Retinal pigment epithelial cell (primary cell): ENCODE data around the gene PLEKHG2.

Experiments used
- DNase-seq: peaks from one replicate; pipeline ENCODE4 v3.0.0-alpha.2; 2010; ENCODE audit warnings: low read depth
- H3K4me3 ChIP-seq: 2 replicates; pipeline ENCODE4 v1.5.1; 2011; ENCODE audit warnings: mild to moderate bottlenecking, low read length, control low read depth, moderate library complexity
- TF ChIP-seq, protein P1 (sequence below): conservative IDR thresholded peaks from 2 replicates; pipeline ENCODE4 v1.5.1; 2011; ENCODE audit warnings: low read depth, low read length, control low read depth, inconsistent platforms

PLEKHG2 gene

DNA sequence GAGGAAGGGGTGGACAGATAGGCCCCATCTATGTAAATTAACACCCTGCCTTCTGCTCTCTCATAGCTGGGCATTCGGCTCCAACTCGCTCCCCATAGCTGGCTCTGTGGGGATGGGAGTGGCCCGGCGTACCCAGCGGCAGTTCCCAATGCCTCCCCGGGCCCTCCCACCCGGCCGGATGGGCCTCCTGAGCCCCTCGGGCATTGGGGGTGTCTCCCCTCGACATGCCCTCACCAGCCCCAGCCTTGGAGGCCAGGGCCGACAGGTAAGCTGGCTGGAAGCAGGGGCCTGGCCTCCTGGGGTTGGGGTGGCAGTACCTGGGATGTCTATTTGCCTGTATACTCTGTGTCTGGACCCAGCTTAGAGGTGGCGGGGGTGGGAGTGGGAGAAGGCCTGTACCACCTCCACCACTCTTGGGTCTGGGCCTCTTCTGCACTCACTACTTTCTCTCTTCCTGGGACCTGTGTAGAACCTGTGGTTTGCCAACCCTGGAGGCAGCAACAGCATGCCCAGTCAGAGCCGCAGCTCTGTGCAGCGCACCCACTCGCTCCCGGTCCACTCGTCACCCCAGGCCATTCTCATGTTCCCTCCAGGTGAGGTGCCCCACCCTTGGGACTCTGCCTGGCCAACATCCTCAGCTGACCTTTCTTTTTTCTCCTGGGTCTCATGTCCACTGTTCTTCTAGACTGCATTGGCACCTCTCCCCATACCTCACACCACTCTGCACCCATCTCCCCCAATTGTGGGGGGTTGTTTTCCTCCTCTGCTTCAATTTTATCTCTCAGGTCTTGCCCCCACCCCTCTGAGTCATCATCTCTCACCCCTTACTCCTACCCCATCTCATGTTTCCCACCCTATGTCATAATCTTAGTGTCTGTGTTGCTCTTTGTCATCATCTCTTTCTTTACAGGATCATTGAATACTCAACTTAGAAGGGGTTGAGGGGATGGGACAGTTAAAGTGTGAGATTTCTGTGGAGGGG is 31.7 kb upstream of the PLEKHG2 start:
- H3K4me3 ChIP-seq = no peak overlapping the region
- DNase-seq = no peak
- TF ChIP-seq, protein P1, sequence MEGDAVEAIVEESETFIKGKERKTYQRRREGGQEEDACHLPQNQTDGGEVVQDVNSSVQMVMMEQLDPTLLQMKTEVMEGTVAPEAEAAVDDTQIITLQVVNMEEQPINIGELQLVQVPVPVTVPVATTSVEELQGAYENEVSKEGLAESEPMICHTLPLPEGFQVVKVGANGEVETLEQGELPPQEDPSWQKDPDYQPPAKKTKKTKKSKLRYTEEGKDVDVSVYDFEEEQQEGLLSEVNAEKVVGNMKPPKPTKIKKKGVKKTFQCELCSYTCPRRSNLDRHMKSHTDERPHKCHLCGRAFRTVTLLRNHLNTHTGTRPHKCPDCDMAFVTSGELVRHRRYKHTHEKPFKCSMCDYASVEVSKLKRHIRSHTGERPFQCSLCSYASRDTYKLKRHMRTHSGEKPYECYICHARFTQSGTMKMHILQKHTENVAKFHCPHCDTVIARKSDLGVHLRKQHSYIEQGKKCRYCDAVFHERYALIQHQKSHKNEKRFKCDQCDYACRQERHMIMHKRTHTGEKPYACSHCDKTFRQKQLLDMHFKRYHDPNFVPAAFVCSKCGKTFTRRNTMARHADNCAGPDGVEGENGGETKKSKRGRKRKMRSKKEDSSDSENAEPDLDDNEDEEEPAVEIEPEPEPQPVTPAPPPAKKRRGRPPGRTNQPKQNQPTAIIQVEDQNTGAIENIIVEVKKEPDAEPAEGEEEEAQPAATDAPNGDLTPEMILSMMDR = no peak

- no peak for DNase-seq
- H3K4me3 ChIP-seq = no peak overlapping the region
- TF ChIP-seq, protein P1 = no peak
Observed at GRCh38 chr19:39381910-39382611, 30.4 kb upstream of the PLEKHG2 start.

DNA sequence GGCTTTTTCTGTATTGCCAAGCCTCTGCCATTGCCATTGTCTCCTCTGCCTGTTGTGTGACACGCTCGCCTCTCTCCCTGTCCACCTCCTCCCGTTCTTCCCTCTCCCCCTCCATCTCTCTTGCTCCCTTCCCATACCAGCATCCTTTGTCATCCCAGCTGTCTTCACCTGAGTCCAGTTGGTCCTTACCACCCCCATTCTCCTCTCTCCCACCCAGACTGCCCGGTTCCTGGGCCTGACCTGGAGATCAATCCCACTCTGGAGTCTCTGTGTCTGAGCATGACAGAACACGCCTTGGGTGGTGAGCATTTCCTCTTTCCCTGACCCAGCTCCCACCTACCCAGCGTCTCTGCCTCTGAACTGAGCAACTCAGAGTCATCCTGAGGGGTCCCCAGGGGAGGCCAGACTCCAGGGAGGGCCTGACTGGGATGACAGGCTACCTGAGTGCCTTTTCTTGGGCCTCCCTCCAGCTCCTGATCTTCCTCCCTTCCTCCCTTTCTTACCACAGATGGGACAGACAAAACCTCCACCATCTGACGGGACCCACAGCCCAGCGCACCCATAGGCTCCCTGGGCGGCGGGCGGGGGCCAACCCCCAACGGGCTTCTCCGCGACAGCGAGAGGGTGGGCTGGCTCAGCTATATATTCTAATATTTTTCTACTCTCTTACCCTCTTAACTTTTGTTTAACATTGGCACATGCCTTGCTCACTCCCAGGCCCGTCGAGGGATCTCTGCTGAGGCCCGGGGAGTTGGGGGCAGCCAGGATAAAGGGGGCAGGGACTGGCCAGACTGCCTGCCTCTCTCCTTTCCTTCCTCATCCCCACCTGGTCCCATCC is 29.3 kb upstream of the PLEKHG2 start:
- TF ChIP-seq, protein P1 = no peak

GRCh38 chr19:39384839-39385568 is 27.5 kb upstream of the PLEKHG2 start:
- TF ChIP-seq, protein P1 = no peak
- DNase-seq = no peak
- H3K4me3 ChIP-seq = no peak overlapping the region

More for the DNA sequence above, 29.3 kb upstream of the PLEKHG2 start:
- no peak overlapping the region for H3K4me3 ChIP-seq
- no peak for DNase-seq

GRCh38 chr19:39385629-39386411 is 26.6 kb upstream of the PLEKHG2 start:
- TF ChIP-seq, protein P1 = no peak
- no peak for DNase-seq
- no peak overlapping the region for H3K4me3 ChIP-seq

GRCh38 chr19:39386557-39386956 is 25.9 kb upstream of the PLEKHG2 start:
- TF ChIP-seq, protein P1 = no peak
- H3K4me3 ChIP-seq = no peak overlapping the region
- no peak for DNase-seq
